GF-D8 (cell line): ENCODE measurements around the gene MED31.
"Not testable (repeated sequence)": the region's sequence is repeated elsewhere in the genome, so short reads cannot be mapped to it uniquely, and the experiment has no call there.

Experiments used
- DNase-seq: peaks from one replicate; lab custom pipeline; 2025; lab: John Stamatoyannopoulos, UW

Gene MED31

GRCh38 chr17:6651354-6651918 lies at the start of gene MED31, which contains the start of gene C17orf100:
Gene MED31, minus strand, starts transcription at chr17:6651605. Its CDS starts 77 bp downstream, at chr17:6651528.
Gene C17orf100, plus strand, starts transcription at chr17:6651762. Its CDS starts 152 bp downstream, at chr17:6651914.
- peak; percentile 69 for DNase-seq

DNA sequence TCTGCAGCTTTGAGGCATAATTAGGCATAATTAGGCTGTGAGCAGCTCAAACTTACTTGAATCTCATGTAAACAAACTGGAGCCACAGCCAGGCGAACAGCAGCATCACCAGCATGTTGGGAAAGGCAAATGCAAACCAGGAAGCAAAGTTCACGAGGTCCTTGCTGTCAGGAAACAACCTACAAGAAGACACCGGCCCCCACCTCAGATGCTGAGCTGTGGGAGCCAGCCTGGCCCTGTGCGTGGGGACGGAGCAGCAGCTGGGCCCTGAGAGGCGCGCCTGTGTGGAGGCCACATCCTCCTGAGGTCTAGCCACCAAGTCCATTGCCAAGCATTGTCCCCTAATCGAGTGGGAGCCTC lies 49.5 kb upstream of the MED31 start:
- DNase-seq = no peak

DNA sequence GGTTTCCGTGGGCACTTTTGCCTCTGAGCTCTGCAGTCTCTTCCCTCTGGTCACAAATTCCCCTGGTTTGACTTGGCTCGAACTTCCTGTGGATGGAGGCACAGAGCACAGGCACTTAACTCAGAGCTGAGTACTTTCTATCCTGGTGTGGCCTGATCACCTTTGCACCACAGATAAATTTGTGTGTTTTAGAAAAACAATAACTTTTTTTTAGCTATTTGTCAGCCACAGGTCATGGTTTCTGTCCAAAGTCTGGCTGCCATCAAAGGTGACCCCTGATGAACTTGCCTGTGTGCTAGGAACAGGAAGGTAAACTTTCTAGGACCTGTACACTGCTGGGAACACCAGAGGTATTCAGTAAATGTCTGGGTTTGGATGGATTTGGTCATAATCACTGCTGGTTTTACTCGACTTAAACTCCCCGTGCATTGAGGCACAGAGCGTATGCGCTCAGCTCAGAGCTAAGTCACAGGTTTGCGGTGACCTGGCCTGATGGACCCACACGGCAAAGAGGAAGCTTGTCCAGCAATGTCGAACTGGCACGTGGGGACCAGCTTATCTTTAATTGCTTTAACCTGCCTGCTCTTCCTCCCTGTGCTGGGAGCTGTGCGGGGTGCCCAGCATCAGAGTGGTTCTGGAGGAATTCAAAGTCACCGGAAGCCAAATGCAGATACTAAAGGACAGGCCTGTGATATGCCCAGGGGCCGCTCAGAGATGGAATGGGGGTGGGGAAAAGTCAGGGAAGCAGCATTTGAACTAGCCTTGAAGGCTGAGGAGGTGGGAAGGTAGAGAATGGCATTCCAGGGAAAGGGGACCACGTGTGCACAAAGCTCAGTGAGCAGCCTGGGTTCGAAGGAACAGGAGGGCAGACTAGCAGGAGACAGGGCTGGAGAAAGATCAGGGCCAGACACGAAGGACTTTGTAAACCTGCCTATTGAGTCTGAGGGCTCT lies 48.9 kb upstream of the MED31 start:
- no peak for DNase-seq

DNA sequence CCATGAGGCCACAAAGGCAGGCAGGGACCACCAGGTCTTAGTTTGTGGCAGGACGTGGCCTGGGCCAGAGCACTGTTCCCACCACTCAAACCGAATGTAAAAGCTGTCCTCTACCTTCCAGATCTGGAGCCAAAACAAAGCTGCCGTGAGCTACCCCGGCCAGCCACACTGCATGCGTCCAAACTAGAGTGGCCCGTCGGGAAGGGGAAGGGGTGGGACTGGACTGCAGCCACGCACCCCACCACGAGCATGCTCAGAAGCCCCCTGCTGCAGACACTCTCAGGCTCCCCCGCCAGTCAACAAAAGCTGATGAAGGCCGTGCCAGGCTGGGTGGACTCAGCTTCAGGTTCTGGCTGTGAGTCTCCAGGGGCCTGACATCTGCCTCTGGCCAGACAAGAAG lies 46.6 kb upstream of the MED31 start:
- no peak for DNase-seq

DNA sequence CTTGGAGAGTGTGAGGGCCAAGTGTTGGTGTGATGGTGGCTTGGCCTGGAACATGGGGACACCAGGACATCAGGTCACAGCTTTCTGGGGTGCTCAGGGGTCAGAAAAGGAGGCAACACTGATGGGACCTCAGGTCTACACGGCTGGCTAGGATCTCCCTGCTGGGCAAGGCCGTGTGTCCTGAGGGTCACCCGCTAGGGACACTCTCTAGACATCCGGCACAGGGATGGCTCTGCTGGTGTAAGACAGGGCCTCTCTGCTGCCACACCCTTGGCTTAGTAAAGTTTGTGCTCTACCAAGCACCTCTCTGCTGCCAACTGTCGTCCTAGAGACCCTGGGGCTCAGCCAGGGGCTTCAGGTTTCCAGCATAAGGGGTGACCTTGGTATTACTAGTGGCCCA lies 45.5 kb upstream of the MED31 start:
- no peak for DNase-seq

GRCh38 chr17:6695565-6695964 lies 44.2 kb upstream of the MED31 start:
- no peak for DNase-seq

DNA sequence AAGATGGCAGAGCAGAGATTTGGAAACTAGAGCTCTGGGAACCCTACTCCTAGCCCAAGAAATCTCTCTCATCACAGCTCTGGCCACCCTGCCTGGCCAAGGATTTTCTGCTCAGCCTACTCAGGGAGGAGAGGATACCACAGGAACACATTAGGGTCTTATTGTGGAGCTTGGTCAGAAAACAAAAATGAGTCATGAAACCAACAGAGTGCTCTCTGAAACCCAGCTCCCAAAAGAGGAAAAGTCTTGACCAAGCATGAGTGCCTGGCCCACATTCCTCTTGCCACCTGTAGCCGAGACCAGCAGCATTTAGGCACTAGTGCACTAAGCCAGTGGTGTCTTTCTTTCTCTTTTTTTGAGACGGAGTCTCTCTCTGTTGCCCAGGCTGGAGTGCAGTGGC lies 43.6 kb upstream of the MED31 start:
- no peak for DNase-seq

- DNase-seq = not testable (repeated sequence)
Measured at GRCh38 chr17:6691958-6692357, 40.6 kb upstream of the MED31 start.

GRCh38 chr17:6691546-6691945 lies 40.1 kb upstream of the MED31 start:
- no peak for DNase-seq

DNA sequence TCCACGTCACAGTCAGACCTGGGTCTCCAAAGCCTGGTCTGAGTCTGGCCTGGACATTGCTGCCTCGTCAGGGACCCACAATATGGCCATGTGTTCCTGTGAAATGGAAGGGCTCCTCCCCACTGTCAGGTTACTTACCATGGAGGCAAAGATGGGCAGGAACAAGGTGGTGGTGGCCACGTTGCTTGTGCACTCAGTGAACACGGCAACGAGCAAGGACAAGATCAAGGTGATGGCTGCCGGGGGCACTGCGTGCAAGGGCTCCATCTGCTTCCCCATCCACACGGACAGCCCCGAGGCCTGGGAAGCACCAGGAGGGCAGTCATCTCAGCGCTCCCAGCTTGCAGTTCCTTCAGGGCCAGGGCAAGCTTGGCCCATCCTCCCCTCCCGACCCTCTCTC lies 39.2 kb upstream of the MED31 start:
- DNase-seq = no peak

- no peak for DNase-seq
Measured at GRCh38 chr17:6688944-6689343, 37.5 kb upstream of the MED31 start.

GRCh38 chr17:6686026-6686425 lies 34.6 kb upstream of the MED31 start:
- no peak for DNase-seq

DNA sequence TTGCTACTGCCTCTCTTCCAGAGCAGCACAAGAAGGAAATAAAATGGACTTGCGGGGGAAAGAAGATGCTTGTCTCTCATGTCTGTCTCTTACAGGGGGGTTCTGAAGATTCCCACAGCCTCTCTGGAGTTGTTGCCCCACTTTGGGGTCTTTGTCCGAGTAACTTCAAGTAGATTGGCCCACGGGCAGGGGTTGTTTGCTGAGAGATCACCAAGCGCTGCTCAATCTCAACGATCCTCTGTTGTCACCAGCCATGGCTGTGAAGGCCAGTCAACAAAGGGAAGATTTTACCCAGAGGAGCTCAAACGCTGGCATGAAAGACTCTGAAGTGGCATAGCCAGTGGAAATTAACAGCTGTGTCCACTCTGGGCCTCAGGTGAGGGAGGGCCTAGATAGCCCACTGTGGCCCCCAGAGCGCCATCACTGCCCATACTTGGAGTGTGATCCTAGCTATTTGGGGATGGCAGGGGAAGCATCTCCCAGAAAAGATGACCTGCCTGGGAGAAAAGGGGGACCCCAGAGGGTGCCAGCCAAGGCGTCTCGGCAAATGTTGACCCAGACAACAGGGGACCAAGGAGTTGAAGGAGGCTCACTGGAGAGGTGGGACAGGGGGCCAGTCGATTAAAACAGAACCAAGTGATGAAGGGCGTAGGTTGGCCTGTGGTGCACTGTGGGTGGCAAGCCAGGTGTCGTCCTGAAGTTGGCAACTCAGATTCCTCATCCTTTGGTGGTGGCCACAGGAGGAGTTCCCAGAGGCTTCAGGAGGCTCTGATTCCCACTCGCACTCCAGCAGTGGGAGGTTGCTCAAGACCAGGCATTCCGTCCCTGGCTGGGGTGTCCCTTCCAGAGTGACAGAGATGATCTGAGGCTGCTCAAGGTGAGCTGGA lies 33.7 kb upstream of the MED31 start:
- no peak for DNase-seq

GRCh38 chr17:6684460-6684783 lies 33.0 kb upstream of the MED31 start:
- no peak for DNase-seq

DNA sequence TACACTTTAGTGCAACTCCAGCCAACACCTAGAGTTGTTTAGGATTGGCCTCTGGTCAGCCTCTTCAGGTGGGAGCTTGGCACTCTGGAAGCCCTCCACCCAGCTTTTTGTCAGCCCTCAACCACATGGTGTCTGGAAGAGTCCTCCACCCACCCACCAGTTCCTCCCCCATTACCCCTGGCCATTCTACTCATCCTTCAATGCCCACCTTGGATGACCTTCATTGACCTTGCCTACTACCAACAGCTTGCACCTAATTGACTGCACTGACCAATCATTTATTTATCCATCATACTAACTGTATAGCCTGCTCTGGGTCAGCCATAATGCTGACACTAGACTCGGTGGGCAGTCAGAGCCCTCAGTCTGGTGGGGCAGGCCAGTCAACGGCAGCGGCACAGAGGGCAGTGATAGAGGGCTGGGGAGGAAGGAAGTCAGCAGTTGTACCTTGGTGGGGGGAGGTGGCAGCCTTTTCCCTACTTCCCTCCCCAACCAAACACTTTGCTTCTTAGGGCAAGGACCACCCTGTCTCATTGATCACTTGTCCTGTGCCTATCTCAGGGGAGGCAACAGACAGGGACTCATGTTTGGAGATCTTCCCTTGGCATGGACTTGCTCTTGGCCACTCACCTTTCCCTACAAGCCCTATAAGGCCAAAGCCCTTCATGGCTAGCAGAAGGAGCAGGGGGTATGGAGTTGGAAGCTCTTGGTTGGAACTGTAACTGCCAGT lies 32.5 kb upstream of the MED31 start:
- no peak for DNase-seq

GRCh38 chr17:6683081-6683684 lies 31.8 kb upstream of the MED31 start:
- DNase-seq = no peak

DNA sequence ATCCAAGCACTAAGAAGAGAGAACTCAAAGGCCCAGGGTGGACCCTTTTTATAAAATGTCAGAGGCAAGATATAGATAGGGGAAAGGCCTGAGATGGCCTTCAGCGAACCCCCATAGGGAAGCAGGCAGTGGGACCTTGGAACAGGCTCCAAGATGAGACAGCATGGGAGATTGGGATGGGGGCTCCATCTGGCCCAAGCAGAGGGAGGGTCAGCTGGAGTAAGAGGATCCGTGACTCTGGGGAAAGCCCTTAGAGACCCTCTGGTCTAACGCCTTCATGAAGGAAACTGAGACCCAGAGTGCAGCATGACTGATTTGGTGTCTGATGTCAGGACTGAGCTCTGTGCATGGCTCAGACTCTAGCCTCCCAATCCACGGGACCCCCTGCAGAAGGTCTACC lies 30.9 kb upstream of the MED31 start:
- DNase-seq = no peak

DNA sequence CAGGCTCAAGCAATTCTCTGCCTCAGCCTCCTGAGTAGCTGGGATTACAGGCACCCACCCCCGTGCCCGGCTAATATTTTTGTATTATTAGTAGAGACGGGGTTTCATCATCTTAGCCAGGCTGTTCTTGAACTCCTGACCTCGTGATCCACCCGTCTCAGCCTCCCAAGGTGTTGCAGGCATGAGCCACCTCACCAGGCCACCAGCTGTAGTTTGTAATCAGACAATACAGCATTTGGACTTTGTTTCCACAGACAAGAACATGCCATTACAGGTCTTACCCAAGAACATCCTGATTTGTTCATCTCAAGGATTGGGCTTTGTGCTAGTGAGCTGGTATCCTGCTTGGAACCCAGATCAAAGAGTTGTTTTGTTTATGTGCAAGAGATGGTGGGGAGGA lies 30.3 kb upstream of the MED31 start:
- no peak for DNase-seq

DNA sequence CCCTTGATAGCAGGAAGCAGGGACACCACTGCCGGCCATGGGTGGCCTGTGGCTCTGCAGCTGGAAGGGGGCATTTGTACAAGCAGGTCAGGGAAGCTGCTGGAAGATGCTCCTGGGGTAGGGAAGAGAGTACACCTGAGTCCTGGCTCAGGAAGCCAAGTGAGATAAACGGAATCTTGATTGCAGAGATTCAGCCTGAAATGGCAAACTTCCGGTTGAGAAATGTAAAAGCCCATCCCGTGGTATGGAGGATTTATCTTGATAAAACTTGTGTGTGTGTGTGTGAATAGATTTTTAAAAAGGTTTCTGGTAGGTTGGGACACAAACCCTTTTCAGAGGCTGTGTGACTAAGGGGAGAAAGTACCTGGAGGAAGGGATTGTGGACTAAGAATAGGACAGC lies 29.8 kb upstream of the MED31 start:
- no peak for DNase-seq

GRCh38 chr17:6679241-6679640 lies 27.8 kb upstream of the MED31 start:
- no peak for DNase-seq

- DNase-seq = no peak
Measured at GRCh38 chr17:6677946-6678345, 26.5 kb upstream of the MED31 start.
